ENCODE results near the gene TRHDE. TPM values are rescaled to one million over a fixed set of nuclear protein-coding genes. Genes with fewer than 3 reads are reported as not detected.

TRHDE gene
- total RNA-seq, 1 experiment from 2014 or later, result 1.9 TPM

DNA sequence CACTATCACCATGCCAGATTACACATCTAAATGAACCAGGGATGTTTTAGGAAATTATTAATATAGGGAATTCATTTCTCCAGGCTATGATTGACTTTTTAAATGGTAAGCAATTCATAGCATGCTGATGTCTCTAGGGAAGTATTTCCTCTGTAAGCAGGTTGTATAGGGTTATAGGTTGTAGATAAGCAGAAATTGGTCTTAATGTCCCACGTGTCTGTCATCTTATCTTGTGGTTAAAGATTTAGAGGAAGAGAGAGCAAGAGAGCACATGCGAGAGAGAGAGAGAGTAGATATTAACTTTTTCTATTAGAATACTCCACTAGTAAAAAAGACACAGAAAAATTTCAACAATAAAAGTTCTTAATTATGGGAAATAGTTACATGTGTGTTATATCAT, 32.6 kb downstream of the TRHDE start:
- in situ Hi-C loops (cut with HindIII; ENCODE audit: low pct_unique_long_range_greater_than_20kb, low sequenced_read_pairs) (no loop called here), intact Hi-C loops (cut with micrococcal nuclease; ENCODE audit: unreplicated experiment) (no loop called here)
- no peaks in the 10 kb centered on the region for H3K4me1 ChIP-seq (ENCODE audit: control insufficient read depth, insufficient read depth, low read length)
- ChIA-PET POLR2A (no interaction called here), CTCF (no interaction called here)
- no peaks in the 10 kb centered on the region for H3K27me3 ChIP-seq (ENCODE audit: control insufficient read depth, insufficient read depth, low read length)
- ATAC-seq (no peak), DNase-seq (ENCODE audit: low read depth, low spot score) (no peak)
- no peaks in the 10 kb centered on the region for H3K9me3 ChIP-seq (ENCODE audit: control insufficient read depth, insufficient read depth, low read depth, low read length)
- no peak overlapping the region for H3K4me3 ChIP-seq (ENCODE audit: low read depth in 2 of 2, low read length in 2 of 2)
- no peaks in the 10 kb centered on the region for H3K36me3 ChIP-seq (ENCODE audit: control insufficient read depth, insufficient read depth, low read length)
- TF ChIP-seq TCF7L2 (IDR thresholded peaks at IDR 0.05; ENCODE audit: low read depth, low read length) (no peak), SIN3A (IDR thresholded peaks at IDR 0.05; ENCODE audit: borderline replicate concordance, insufficient read depth, low read depth, low read length) (no peak), POLR2AphosphoS5 (IDR thresholded peaks at IDR 0.05; ENCODE audit: low read depth, low read length) (no peak)
- TF ChIP-seq, protein P1, sequence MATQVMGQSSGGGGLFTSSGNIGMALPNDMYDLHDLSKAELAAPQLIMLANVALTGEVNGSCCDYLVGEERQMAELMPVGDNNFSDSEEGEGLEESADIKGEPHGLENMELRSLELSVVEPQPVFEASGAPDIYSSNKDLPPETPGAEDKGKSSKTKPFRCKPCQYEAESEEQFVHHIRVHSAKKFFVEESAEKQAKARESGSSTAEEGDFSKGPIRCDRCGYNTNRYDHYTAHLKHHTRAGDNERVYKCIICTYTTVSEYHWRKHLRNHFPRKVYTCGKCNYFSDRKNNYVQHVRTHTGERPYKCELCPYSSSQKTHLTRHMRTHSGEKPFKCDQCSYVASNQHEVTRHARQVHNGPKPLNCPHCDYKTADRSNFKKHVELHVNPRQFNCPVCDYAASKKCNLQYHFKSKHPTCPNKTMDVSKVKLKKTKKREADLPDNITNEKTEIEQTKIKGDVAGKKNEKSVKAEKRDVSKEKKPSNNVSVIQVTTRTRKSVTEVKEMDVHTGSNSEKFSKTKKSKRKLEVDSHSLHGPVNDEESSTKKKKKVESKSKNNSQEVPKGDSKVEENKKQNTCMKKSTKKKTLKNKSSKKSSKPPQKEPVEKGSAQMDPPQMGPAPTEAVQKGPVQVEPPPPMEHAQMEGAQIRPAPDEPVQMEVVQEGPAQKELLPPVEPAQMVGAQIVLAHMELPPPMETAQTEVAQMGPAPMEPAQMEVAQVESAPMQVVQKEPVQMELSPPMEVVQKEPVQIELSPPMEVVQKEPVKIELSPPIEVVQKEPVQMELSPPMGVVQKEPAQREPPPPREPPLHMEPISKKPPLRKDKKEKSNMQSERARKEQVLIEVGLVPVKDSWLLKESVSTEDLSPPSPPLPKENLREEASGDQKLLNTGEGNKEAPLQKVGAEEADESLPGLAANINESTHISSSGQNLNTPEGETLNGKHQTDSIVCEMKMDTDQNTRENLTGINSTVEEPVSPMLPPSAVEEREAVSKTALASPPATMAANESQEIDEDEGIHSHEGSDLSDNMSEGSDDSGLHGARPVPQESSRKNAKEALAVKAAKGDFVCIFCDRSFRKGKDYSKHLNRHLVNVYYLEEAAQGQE (IDR thresholded peaks at IDR 0.05; ENCODE audit: insufficient read depth in 1 of 2, low read depth in 2 of 2, low read length in 1 of 2), result no peak
- no peak overlapping the region for H3K27ac ChIP-seq (ENCODE audit: low read length)
- no TSS peak for BruUV-seq (replicated peaks)

DNA sequence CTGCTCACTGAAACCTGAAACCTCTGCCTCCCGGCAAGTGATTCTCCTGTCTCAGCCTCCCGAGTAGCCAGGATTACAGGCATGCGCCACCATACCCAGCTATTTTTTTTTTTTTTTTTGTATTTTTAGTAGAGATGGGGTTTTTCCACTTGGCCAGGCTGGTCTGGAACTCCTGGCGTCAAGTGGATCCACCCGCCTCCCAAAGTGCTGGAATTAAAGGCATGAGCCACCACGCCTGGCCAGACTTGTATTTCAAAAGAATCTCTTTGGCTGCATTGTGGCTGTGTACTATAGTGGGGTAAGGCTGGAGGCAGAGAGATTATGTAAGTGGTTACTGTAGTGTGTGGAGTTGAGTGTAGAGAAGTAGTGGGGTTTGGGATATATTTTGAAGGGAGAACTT, 35.1 kb downstream of the TRHDE start:
- ChIA-PET CTCF (no interaction called here), POLR2A (no interaction called here)
- intact Hi-C loops (cut with micrococcal nuclease; ENCODE audit: unreplicated experiment) (no loop called here), in situ Hi-C loops (cut with HindIII; ENCODE audit: low pct_unique_long_range_greater_than_20kb, low sequenced_read_pairs) (no loop called here)
- no peaks in the 10 kb centered on the region for H3K36me3 ChIP-seq (ENCODE audit: control insufficient read depth, insufficient read depth, low read length)
- no peak overlapping the region for H3K27ac ChIP-seq (ENCODE audit: low read length)
- H3K4me1 ChIP-seq (ENCODE audit: control insufficient read depth, insufficient read depth, low read length), result peaks cover 3% of the 10 kb centered on the region; the same call in 1 of the 2 replicates
- DNase-seq (ENCODE audit: low read depth, low spot score), result no peak
- no peak overlapping the region for H3K4me3 ChIP-seq (ENCODE audit: low read depth in 2 of 2, low read length in 2 of 2)
- H3K9me3 ChIP-seq (ENCODE audit: control insufficient read depth, insufficient read depth, low read depth, low read length), result no peaks in the 10 kb centered on the region
- no TSS peak for BruUV-seq (replicated peaks)
- no peak for ATAC-seq
- H3K27me3 ChIP-seq (ENCODE audit: control insufficient read depth, insufficient read depth, low read length), result no peaks in the 10 kb centered on the region
- TF ChIP-seq, protein P2, sequence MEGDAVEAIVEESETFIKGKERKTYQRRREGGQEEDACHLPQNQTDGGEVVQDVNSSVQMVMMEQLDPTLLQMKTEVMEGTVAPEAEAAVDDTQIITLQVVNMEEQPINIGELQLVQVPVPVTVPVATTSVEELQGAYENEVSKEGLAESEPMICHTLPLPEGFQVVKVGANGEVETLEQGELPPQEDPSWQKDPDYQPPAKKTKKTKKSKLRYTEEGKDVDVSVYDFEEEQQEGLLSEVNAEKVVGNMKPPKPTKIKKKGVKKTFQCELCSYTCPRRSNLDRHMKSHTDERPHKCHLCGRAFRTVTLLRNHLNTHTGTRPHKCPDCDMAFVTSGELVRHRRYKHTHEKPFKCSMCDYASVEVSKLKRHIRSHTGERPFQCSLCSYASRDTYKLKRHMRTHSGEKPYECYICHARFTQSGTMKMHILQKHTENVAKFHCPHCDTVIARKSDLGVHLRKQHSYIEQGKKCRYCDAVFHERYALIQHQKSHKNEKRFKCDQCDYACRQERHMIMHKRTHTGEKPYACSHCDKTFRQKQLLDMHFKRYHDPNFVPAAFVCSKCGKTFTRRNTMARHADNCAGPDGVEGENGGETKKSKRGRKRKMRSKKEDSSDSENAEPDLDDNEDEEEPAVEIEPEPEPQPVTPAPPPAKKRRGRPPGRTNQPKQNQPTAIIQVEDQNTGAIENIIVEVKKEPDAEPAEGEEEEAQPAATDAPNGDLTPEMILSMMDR (IDR thresholded peaks at IDR 0.05), result no peak
- TF ChIP-seq, protein P1 (IDR thresholded peaks at IDR 0.05; ENCODE audit: insufficient read depth in 1 of 2, low read depth in 2 of 2, low read length in 1 of 2), result no peak
- TF ChIP-seq POLR2AphosphoS5 (IDR thresholded peaks at IDR 0.05; ENCODE audit: low read depth, low read length) (no peak), SIN3A (IDR thresholded peaks at IDR 0.05; ENCODE audit: borderline replicate concordance, insufficient read depth, low read depth, low read length) (no peak), TCF7L2 (IDR thresholded peaks at IDR 0.05; ENCODE audit: low read depth, low read length) (no peak)

All from Panc1 (cell line).